ENCODE measurements around the gene ARRB1.

ARRB1 gene

GRCh38 chr11:75219869-75220268 is 131.6 kb downstream of the ARRB1 start:
- DNase-seq (ENCODE audit: low read depth) = no peak

DNA sequence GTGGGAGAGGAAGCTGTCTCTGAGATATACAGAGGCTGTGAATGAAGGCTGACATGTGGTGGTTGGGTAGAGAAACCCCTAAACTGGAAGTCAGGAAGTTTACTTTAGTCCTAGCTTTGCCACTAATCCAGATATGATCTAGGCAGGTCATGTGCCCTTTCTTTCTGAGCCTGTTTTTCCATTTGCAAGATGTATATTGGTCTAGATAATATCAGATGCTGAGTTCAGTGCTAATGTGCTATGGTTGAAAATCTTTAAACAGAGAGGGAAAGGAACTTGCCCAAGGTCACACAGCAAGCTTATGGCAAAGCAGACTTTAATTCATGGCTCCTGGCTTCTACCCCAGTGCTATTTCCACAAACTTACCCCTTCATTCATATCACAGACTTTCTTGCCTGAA is 136.6 kb downstream of the ARRB1 start:
- DNase-seq (ENCODE audit: low read depth) = no peak

- DNase-seq (ENCODE audit: low read depth) = peak; percentile 74
Observed at GRCh38 chr11:75214411-75214821, 137.0 kb downstream of the ARRB1 start.
